Skeletal muscle cell (primary cell): Measurements from ENCODE around the gene GALNT10.
A peak's percentile ranks its signal among the peaks of the same experiment; 100 is the strongest.

Experiments
- DNase-seq: peaks from one replicate; pipeline ENCODE4 v3.0.0-alpha.2; 2010; ENCODE audit warnings: low read depth
- H3K4me3 ChIP-seq: 2 replicates; pipeline ENCODE4 v1.5.1; 2011; ENCODE audit warnings: low read depth, mild to moderate bottlenecking, control low read depth, low read length, moderate library complexity

GALNT10 gene

GRCh38 chr5:154386952-154387629 lies 196.6 kb downstream of the GALNT10 start:
- no peak overlapping the region for H3K4me3 ChIP-seq
- no peak for DNase-seq

DNA sequence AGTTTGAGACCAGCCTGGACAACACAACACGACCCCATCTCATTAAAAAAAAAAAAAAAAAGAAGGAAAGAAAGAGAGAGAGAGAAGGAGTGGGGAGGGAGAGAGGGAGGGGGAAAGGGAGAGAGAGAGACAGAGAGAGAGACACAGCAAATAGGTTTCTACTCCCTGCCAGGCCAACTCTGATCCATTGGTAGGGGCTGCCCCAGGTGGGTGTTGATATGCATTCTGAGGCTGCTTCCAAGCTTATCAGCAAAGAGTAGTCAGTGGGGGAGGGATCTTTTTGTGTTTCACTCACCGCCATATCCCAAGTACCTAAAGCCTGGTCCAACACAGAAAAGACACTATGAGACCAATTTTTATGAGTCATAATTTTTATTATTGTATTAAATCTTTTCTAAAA lies 198.3 kb downstream of the GALNT10 start:
- DNase-seq: no peak
- H3K4me3 ChIP-seq: no peak overlapping the region

DNA sequence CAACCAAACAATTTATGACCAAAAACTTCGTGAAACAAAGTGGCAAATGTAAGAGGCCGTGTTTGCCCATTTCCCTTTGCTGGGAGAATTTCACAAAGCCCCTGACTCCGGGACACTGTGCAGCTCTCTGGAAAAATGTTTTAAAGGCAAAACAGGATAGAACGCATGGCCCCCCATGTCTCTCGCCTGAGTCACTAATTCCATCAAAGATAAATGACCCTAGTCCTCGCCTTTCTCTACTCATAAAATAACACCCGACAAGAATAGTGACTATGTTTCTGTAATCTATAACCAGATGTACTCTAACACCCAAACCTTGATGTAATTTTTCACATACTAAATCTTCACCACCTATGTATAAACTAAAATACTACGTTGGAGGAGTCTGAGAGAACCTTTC lies 199.6 kb downstream of the GALNT10 start:
- no peak for DNase-seq
- no peak overlapping the region for H3K4me3 ChIP-seq

GRCh38 chr5:154390746-154391359 lies 200.3 kb downstream of the GALNT10 start:
- DNase-seq: no peak
- H3K4me3 ChIP-seq: no peak overlapping the region

DNA sequence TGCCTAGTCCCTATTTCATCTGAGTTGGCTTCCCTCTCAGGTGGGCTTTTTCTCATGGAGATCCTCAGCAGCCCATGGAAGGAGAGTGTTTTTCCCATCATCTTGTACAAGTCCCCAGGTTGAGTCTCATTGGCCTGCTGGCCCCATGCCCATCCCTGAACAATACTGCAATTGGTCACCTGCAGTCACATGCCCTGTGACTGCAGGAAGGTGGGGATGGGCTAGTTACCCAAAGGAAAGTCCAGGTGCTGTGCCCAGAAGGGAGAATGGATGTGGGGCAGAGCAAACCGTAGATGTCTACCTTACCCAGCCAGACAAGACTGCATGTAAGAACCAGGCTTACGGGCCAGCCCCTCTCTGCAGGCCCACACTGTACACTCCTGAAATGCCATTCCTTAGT lies 201.3 kb downstream of the GALNT10 start:
- DNase-seq: no peak
- H3K4me3 ChIP-seq: no peak overlapping the region

DNA sequence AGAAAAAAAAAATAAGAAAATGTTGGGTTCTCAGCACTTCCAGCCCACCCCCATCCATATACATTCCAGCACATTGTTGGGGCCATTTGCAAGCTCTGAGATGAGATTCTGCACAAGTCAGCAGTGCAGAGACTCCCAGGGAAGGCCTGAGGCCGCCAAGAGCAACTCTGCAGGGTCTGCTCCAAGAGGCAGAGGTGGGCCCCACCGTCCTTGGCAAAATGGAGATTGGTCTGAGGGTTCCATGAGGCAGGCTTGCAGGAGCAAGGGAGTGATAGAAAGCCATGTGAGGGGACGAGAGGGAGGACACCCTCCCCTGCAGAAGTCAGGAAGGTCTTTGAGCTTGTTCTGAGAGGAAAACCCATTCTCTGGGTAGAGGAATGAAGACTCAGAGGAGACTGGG lies 203.3 kb downstream of the GALNT10 start:
- no peak overlapping the region for H3K4me3 ChIP-seq

DNA sequence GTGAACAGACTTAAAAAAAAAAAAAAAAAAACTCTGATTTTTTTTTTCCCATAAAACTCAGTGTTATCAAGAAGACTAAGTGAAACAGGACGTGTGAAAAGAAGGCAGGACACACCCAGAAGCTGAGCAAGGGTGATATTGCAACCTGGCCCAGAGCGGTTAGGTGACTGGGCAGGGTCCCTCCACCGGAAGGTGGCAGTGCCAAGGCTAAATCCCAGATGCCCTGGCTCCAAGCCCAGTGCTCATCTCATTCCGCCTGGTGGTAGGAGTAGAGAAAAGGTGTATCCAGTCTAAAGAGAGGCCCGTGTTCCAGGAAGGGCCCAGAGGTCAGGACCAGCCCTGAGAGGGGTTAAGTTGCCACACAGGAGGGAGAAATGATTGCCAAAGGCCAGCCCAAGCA lies 203.8 kb downstream of the GALNT10 start:
- H3K4me3 ChIP-seq: no peak overlapping the region
- DNase-seq: no peak

More for the DNA sequence above, 203.3 kb downstream of the GALNT10 start:
- no peak for DNase-seq

DNA sequence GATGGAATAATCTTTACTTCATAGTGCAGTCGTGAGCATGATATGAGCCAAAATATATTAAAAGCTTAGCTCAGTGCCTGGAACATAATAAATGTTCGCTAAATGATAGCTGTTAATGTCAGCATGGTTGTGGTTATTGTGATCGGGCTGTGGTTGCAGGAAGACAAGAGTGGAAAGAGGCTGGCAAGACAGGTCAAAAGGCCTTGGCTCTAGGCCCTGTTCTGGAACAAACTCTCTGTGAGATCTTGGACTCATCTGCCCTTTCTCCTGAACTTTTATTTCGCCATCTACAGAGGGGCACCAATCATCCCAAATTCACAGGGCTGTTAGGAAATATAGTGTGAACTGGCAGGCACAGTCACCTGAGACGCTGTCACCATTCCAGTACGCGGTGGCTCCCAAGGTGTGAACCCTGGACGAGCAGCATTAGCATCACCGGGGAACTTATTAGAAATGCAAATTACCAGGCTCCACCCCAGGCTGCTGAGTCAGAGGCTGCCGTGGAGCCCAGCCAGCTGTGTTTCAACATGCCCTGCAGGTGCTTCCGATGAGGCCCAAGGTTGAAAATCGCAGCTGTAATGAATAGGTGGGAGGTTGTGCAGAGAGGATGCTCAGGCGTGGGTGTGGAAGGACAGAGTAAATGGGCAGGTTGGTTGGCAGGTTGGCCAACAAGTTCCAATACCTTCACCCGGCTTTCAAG lies 205.0 kb downstream of the GALNT10 start:
- DNase-seq: no peak
- no peak overlapping the region for H3K4me3 ChIP-seq

- DNase-seq: no peak
- no peak overlapping the region for H3K4me3 ChIP-seq
Measured at GRCh38 chr5:154396128-154396527, 205.6 kb downstream of the GALNT10 start.

- no peak for DNase-seq
- no peak overlapping the region for H3K4me3 ChIP-seq
Measured at GRCh38 chr5:154397652-154398406, 207.3 kb downstream of the GALNT10 start.

DNA sequence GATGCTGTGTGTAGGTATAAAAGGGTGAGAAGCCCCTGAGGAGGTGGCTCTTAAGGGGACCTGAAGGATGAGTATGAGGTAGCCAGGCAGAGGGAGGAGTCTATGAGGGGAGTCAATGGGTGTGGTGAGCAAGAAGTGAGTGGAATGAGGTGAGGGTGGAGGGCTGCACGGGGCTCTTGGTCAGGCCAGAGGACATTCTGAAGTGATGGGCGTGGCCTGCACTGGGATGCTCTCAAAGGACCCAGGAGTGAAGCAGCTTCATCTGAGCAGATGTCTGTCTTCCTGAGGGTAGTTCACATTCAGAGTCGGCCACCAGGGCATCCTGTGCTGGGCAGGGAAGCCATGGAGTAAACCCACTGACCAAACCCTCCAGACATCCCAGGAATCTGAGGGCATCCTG lies 210.1 kb downstream of the GALNT10 start:
- no peak for DNase-seq
- no peak overlapping the region for H3K4me3 ChIP-seq

GRCh38 chr5:154401355-154401754 lies 210.8 kb downstream of the GALNT10 start:
- DNase-seq: no peak
- no peak overlapping the region for H3K4me3 ChIP-seq

DNA sequence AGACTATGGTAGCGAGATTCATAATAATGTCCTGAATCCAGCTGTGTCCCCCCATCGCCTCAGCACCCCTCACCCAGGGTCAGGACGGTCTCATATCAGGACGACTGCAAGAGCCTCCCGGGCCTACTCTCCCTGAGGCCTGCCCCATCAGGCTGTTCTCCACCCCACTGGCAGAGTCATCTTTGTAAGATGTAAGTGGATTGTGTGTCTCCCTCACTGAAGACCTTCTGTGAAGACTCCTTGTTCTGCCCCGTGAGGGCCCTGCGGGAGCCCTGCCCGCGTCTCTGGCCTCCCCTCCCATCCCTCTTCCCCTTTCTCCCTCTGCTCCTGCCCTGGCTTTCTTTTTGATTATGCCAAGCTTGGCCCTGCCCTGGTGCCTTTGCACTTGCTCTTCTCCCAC lies 211.4 kb downstream of the GALNT10 start:
- no peak for DNase-seq
- H3K4me3 ChIP-seq: no peak overlapping the region

GRCh38 chr5:154402611-154403010 lies 212.1 kb downstream of the GALNT10 start:
- H3K4me3 ChIP-seq: no peak overlapping the region
- no peak for DNase-seq

DNA sequence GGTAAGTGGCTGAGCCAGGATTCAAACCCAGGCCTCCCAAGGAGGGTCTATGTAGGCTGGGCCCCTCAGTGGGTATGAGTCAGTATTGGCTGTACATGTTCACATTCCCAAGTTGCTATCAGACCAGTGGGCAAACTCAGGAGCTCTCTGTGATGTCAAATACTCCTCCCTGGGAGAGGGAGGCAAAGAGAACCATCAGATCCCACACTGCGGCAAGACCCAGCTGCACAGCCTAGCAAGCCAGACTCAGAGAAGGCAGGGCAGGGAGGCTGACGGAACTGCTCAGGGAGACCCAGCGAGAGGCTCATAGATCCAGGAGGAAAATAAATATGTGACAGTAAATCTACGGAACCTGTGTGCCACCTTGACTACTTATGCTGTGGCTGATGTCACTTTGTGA lies 212.7 kb downstream of the GALNT10 start:
- DNase-seq: no peak

DNA sequence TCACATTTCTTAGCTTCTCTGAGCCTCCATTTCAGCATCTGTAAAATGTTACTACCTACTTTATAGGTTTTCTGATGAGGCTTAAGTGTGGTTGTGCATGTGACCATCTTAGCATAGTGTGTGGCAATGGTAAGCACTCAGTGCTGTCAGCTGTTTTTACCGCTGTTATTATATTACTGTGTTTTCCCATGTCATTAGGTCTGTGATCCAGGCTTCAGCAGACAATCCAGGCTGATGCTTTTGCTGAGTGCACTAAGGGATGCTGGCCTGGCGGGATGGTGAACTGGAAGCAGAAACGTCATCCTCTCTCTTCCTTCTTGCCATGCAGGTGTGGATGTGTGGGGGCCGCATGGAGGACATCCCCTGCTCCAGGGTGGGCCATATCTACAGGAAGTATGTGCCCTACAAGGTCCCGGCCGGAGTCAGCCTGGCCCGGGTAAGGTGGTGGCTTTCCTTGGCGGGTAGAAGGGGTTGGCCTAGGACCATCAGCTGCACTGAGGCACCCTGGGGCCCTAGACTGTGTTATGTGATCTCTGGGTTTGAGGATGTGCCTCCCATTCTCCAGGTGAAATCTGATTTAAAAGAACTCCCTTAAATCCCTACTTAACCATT lies 213.3 kb downstream of the GALNT10 start:
- no peak overlapping the region for H3K4me3 ChIP-seq
- no peak for DNase-seq

More for the DNA sequence above, 212.7 kb downstream of the GALNT10 start:
- no peak overlapping the region for H3K4me3 ChIP-seq

- no peak for DNase-seq
- H3K4me3 ChIP-seq: peak overlapping the region; percentile 45
Measured at GRCh38 chr5:154405078-154405792, 214.7 kb downstream of the GALNT10 start.

DNA sequence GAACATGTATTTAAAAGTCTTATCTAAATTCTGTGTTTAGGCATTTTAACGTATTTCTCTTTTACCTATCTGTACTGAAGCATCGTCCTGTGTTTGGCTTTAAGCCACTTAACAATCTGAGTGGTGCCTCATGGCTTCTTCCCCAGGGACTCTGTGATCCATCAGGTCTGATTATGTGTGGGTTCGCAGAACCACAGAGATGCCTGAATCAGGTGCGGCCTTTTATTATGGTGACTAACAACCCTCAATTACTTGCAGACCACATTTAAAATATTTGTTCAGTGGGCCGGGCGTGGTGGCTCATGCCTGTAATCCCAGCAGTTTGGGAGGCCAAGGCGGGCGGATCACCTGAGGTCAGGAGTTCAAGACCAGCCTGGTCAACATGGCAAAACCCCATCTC lies 215.7 kb downstream of the GALNT10 start:
- no peak for DNase-seq
- no peak overlapping the region for H3K4me3 ChIP-seq

- H3K4me3 ChIP-seq: no peak overlapping the region
- no peak for DNase-seq
Measured at GRCh38 chr5:154406826-154407225, 216.3 kb downstream of the GALNT10 start.
